ENCODE results near the gene HIPK3.

GRCh38 chr11:33296695-33297094 lies 39.5 kb downstream of the HIPK3 start:
- TF ChIP-seq, protein P1, sequence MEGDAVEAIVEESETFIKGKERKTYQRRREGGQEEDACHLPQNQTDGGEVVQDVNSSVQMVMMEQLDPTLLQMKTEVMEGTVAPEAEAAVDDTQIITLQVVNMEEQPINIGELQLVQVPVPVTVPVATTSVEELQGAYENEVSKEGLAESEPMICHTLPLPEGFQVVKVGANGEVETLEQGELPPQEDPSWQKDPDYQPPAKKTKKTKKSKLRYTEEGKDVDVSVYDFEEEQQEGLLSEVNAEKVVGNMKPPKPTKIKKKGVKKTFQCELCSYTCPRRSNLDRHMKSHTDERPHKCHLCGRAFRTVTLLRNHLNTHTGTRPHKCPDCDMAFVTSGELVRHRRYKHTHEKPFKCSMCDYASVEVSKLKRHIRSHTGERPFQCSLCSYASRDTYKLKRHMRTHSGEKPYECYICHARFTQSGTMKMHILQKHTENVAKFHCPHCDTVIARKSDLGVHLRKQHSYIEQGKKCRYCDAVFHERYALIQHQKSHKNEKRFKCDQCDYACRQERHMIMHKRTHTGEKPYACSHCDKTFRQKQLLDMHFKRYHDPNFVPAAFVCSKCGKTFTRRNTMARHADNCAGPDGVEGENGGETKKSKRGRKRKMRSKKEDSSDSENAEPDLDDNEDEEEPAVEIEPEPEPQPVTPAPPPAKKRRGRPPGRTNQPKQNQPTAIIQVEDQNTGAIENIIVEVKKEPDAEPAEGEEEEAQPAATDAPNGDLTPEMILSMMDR (IDR thresholded peaks at IDR 0.05) = no peak
- TF ChIP-seq POLR2A (IDR thresholded peaks at IDR 0.05) = no peak

All from adrenal gland (tissue), 5 donors.